Measurements from ENCODE around the gene TSGA10. TPM values are rescaled to one million over a fixed set of nuclear protein-coding genes. Genes with fewer than 3 reads are reported as not detected.

TSGA10 gene
- polyA plus RNA-seq, 1 experiment = 1.4 TPM

DNA sequence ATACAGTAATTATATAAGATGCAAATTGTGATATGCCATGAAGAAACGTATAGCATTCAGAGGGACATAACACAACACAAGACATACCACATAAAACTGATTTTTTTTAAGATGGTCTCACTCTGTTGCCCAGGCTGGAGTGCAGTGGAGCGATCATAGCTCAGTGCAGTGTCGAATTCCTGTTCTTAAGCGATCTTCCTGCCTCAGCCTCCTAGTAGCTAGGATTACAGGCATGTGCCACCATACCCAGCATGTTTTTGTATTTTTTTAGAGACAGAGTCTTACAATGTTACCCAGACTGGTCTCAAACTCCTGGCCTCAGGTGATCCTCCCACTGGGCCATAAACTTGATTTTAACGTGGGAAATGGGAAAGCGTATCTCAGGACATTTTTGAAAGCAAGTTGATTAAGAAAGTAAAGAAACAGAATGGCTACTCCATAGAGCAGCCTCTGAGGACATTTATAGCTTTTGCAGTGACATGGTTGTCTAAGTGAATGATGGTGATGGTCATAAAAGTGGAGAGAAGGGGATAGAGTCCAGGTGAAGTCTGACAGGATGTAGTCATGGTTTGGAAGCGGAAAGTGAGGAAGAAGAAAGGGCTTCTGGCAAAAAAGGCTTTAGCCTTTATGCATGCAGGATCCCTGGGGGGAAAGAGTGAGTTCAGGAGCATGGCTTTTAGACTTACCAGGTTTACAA is 2.4 kb downstream of the TSGA10 start:
- ChIA-PET CTCF (no interaction called here), POLR2A (no interaction called here)
- TF ChIP-seq, protein P1, sequence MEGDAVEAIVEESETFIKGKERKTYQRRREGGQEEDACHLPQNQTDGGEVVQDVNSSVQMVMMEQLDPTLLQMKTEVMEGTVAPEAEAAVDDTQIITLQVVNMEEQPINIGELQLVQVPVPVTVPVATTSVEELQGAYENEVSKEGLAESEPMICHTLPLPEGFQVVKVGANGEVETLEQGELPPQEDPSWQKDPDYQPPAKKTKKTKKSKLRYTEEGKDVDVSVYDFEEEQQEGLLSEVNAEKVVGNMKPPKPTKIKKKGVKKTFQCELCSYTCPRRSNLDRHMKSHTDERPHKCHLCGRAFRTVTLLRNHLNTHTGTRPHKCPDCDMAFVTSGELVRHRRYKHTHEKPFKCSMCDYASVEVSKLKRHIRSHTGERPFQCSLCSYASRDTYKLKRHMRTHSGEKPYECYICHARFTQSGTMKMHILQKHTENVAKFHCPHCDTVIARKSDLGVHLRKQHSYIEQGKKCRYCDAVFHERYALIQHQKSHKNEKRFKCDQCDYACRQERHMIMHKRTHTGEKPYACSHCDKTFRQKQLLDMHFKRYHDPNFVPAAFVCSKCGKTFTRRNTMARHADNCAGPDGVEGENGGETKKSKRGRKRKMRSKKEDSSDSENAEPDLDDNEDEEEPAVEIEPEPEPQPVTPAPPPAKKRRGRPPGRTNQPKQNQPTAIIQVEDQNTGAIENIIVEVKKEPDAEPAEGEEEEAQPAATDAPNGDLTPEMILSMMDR (IDR thresholded peaks at IDR 0.05; ENCODE audit: low read depth, low read length) = no peak
- no peaks in the 10 kb centered on the region for H3K9me3 ChIP-seq (ENCODE audit: control insufficient read depth, insufficient read depth, low read length)
- no peaks in the 10 kb centered on the region for H3K27me3 ChIP-seq (ENCODE audit: control insufficient read depth, insufficient read depth, low read length)
- H3K27ac ChIP-seq (ENCODE audit: low read depth, low read length) = no peak overlapping the region
- DNase-seq (ENCODE audit: low read depth, low spot score) = no peak
- H3K4me3 ChIP-seq (ENCODE audit: low read depth, low read length) = no peak overlapping the region

DNA sequence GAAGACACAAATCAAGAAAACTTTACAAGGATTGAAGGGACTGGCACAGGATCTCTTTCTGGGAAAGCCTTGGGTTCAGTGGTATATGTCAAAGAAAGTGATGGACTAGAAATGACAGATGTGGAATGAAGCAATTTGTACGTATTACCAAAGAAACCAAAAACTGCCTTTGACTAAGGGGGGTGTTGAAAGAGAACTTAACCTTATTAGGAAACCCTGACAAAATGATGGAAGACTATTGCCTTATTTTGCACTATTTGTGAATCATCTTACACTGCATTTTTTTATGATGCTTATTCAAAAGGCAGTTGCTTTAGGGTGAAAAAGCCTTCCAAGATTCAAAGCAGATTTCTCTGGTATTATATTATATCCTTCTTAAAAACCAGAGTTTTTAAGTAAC is 4.0 kb downstream of the TSGA10 start:
- no peaks in the 10 kb centered on the region for H3K9me3 ChIP-seq (ENCODE audit: control insufficient read depth, insufficient read depth, low read length)
- no peaks in the 10 kb centered on the region for H3K27me3 ChIP-seq (ENCODE audit: control insufficient read depth, insufficient read depth, low read length)
- TF ChIP-seq, protein P1 (IDR thresholded peaks at IDR 0.05; ENCODE audit: low read depth, low read length) = no peak
- CTCF ChIA-PET = no interaction called here
- no peak for DNase-seq (ENCODE audit: low read depth, low spot score)
- H3K4me3 ChIP-seq (ENCODE audit: low read depth, low read length) = no peak overlapping the region
- H3K27ac ChIP-seq (ENCODE audit: low read depth, low read length) = no peak overlapping the region
- POLR2A ChIA-PET = no interaction called here

DNA sequence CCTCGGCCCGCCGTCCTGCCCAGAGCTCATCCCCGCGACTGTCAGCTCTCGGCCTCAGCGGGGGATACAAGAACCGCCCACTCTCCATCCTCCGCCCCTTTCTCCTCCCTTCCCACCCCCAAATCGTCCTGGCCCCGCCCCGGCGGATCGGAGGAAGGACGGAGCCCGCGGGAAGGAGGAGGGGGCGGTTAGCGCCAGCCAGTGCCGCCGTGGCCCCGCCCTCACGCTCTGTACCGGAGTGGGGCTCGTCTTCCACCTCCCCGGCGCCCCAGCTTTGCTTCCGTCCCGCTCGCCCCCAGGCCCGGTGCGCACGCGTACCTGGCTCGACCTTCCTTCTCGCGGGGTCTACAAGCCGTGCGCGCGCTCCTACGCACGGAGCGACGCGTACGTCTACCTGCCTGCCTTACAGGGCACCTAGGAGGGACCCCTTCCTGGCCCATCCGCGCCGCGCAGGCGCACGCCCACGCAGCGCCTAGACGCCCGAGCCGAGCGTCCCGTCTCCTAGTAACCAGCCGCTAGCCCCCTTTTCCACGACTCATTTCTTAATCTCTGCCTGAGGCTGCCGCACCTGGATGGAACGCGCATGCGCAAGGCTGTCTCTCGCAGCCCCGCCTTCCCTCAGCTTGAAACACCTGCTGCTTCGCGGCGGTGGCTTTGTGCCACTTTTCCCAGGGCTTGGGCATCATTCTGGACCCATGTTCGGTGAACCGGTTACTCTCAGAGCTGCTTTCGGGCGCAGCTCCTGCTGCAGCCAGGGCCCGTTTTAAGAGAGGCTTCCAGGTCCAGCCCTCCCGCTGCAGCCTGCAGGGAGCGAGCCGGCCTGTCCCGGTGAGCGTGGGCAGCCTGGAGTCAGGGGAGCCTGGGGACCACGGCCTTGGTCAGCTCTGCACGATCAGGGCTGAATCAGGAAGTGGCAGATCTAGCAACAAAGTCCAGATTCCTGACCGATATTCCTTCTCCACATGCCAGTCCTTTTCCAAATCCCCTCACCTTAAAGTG is 13.3 kb downstream of the TSGA10 start, which contains the start of gene C2orf15:
TSS of gene C2orf15 (plus strand) at position 598 of the 999 bp plus-strand sequence. CDS start 8,852 bp downstream, outside the sequence.
- POLR2A ChIA-PET = interaction anchor here (0.6 to 1.2 kb wide), 2 partner anchors 39 to 196 kb away, joined by 3 to 5 read pairs; no protein-coding TSS in a partner anchor
- H3K27ac ChIP-seq (ENCODE audit: low read depth, low read length) = no peak within 1 kb of the TSS

DNA sequence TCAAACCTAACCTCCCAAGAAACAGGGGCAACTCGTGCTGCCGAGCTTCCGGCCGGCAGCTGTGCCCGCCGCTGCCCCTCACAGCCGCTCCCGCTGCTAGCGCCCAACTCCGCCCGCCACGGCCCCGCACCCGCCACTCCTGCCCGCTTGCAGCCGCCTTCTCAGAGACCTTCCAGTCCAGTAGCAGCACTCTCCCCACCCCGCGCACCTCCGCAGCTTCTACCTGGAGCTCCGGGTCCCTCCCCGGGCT is 14.0 kb downstream of the TSGA10 start:
- Histone ChIP-seq H3K27ac (ENCODE audit: low read depth, low read length) (no peak overlapping the region), H3K4me3 (ENCODE audit: low read depth, low read length) (peak overlapping the region; percentile 85), H3K9me3 (ENCODE audit: control insufficient read depth, insufficient read depth, low read length) (no peaks in the 10 kb centered on the region; the same call in 1 of the 2 replicates), H3K27me3 (ENCODE audit: control insufficient read depth, insufficient read depth, low read length) (peaks cover 5% of the 10 kb centered on the region)
- no peak for DNase-seq (ENCODE audit: low read depth, low spot score)
- TF ChIP-seq, protein P1 (IDR thresholded peaks at IDR 0.05; ENCODE audit: low read depth, low read length) = no peak
- POLR2A ChIA-PET = interaction anchor here (0.6 to 1.2 kb wide), 2 partner anchors 38 to 197 kb away, joined by 3 to 5 read pairs; no protein-coding TSS in a partner anchor
- CTCF ChIA-PET = interaction anchor here (1.5 kb wide), 1 partner anchor 491 kb away, joined by 9 read pairs; no protein-coding TSS in a partner anchor

More for the DNA sequence above, 13.3 kb downstream of the TSGA10 start, which contains the start of gene C2orf15:
- Histone ChIP-seq H3K9me3 (ENCODE audit: control insufficient read depth, insufficient read depth, low read length) (no peaks in the 10 kb centered on the region; the same call in 1 of the 2 replicates), H3K27me3 (ENCODE audit: control insufficient read depth, insufficient read depth, low read length) (peaks cover 5% of the 10 kb centered on the region), H3K4me3 (ENCODE audit: low read depth, low read length) (peak within 1 kb of the TSS; percentile 85)
- peak; percentile 38 for DNase-seq (ENCODE audit: low read depth, low spot score)
- CTCF ChIA-PET = interaction anchor here (1.5 kb wide), 1 partner anchor 492 kb away, joined by 9 read pairs; no protein-coding TSS in a partner anchor
- TF ChIP-seq, protein P1 (IDR thresholded peaks at IDR 0.05; ENCODE audit: low read depth, low read length) = no peak

All from AG04450 (cell line).